Heart left ventricle (tissue), 16 donors: ENCODE results near the gene PKN2. TPM values are rescaled to one million over a fixed set of nuclear protein-coding genes. Genes with fewer than 3 reads are reported as not detected.

Experiments used
- ATAC-seq, 4 donors: fragments of 200-7000 bp; cut with Tn5 transposase; one replicate each; pipeline ENCODE4 v1.9.1; 2020 to 2022; ENCODE audit warnings: moderate library complexity in 4 of 4, mild to moderate bottlenecking in 3 of 4, moderate number of reproducible peaks in 1 of 4
- DNase-seq, 5 donors: peaks; one replicate each; pipeline ENCODE4 v3.0.0-alpha.2; 2020
- H3K27ac ChIP-seq, 12 donors: fragments of 200-600 bp; sonication (generic) in 4 of 12; one replicate each; pipeline versions ENCODE4 v1.5.0 to v1.8.0; 2016 to 2022; ENCODE audit warnings: mild to moderate bottlenecking in 2 of 12
- H3K27me3 ChIP-seq, 9 donors: fragments of 200-600 bp; sonication (generic) in 2 of 9; one replicate each; pipeline versions ENCODE4 v1.5.1 to v1.8.0; 2016 to 2022; ENCODE audit warnings: mild to moderate bottlenecking in 3 of 9
- H3K36me3 ChIP-seq, 9 donors: fragments of 200-600 bp; sonication (generic) in 2 of 9; one replicate each; pipeline versions ENCODE4 v1.5.0 to v1.8.0; 2018 to 2022; ENCODE audit warnings: mild to moderate bottlenecking in 2 of 9
- H3K4me1 ChIP-seq, 12 donors: fragments of 200-600 bp; sonication (generic) in 4 of 12; one replicate each; pipeline versions ENCODE4 v1.5.0 to v1.8.0; 2016 to 2022; ENCODE audit warnings: mild to moderate bottlenecking in 3 of 12
- H3K4me3 ChIP-seq, 12 donors: fragments of 200-600 bp; sonication (generic) in 4 of 12; one replicate each; pipeline versions ENCODE4 v1.5.0 to v1.8.0; 2017 to 2022; ENCODE audit warnings: mild to moderate bottlenecking in 9 of 12, moderate library complexity in 4 of 12
- H3K9me3 ChIP-seq, 12 donors: fragments of 200-600 bp; sonication (generic) in 4 of 12; one replicate each; pipeline versions ENCODE4 v1.5.0 to v1.8.0; 2016 to 2022; ENCODE audit warnings: mild to moderate bottlenecking in 1 of 12
- CTCF ChIP-seq, 12 donors: fragments of 200-600 bp; sonication (generic) in 4 of 12; IDR thresholded peaks; one replicate each; pipeline versions ENCODE4 v1.5.0 to v1.8.0; 2018 to 2022; ENCODE audit warnings: antibody characterized with exemption in 12 of 12, mild to moderate bottlenecking in 5 of 12
- POLR2A ChIP-seq, 2 donors: fragments of 450-650 bp; IDR thresholded peaks; one replicate each; pipeline ENCODE4 v1.6.1; 2017; ENCODE audit warnings: antibody characterized with exemption in 2 of 2, mild to moderate bottlenecking in 2 of 2, moderate library complexity in 2 of 2
- WGBS, 4 donors: extraction: QIAGEN DNeasy Blood & Tissue Kit in 2 of 4; methylation state at CpG; one replicate each; pipeline versions ENCODE4 v1.1.5 to v1.1.7; 2013 to 2018; 5-methylcytosine and 5-hydroxymethylcytosine counted together
- intact Hi-C, 10 donors: fragments of 100-400 bp; cut with DNase I; formaldehyde crosslinking; loops; one replicate each; pipeline versions ENCODE4 v1.11.1 to v1.14.2; 2022
- polyA plus RNA-seq, 2 donors: library from polyadenylated mRNA; stranded (reverse); fragments of 200-250 nt; gene quantifications; one replicate each; pipeline ENCODE4 v1.2.3, GENCODE V29; 2013
- total RNA-seq, 9 donors: library from RNA; depleted of rRNA in 2 of 9; stranded (reverse); fragments of >200 nt in 2 of 9; fragmentation: NEBNext Ultra II Directional in 3 of 9; extraction: Animal tissue kit (Norgen Biotek cat#: 25700) in 3 of 9; gene quantifications; one replicate each; pipeline versions ENCODE4 v1.1.0 to v1.2.4, GENCODE V29; 2016 to 2023
- donor health status: ischemic (EF 13 %, LVEDD 7.1; RV severe dilation, severe dysfunction).
- donor health status: healthy with polysubstance abuse.
- donor health status: DM: no; HTN: yes; CAD: no.
- donor health status: DM: no; HTN: no; CAD: no.
- donor health status: ischemic (EF 25% LVEDD 6.9; RV normal size, moderate dysfunction).
- donor health status: ischemic (EF 25% LVEDD 5.7; RV mildly dilated, moderate dysfunction).
- donor health status: healthy.
- donor health status: DM: yes; HTN: yes; CAD: no.
- donor health status: ischemic (EF 35%, LVEDD 5.7; RV mildly dilated, moderate dysfunction).
- donor health status: nonischemic (EF 11% LVEDD 7.7; RV severe dilation, severe dysfunction).
- donor health status: DM: yes; HTN: yes; CAD: no.
- donor health status: PGD.
- donor health status: ischemic (EF 29% LVEDD 5.4; RV normal size, mild dysfunction).
- donor health status: nonischemic (EF 23%, LVEDD 6.1; RV moderate dilation, normal function).

The PKN2 gene
- total and polyA plus RNA-seq, 11 donors = 7.3 to 43.8 (median 30.9) TPM

- DNase-seq (no peak), ATAC-seq (no peak)
- Histone ChIP-seq H3K4me3 (no peak overlapping the region), H3K36me3 (no peaks in the 10 kb centered on the region), H3K27me3 (no peaks in the 10 kb centered on the region), H3K4me1 (peaks cover 0 to 9% (median 0%) of the 10 kb centered on the region in 12 donors), H3K9me3 (no peaks in the 10 kb centered on the region), H3K27ac (no peak overlapping the region)
- intact Hi-C loops = no loop called here
- TF ChIP-seq POLR2A (IDR thresholded peaks at IDR 0.05) (no peak), CTCF (IDR thresholded peaks at IDR 0.05) (no peak)
- 48 to 88% (median 65%) methylated on average over 2 of the region's 2 CpGs for WGBS, 4 donors
Measured at GRCh38 chr1:88662723-88663122, 21.4 kb upstream of the PKN2 start.

GRCh38 chr1:88668405-88668804, 15.7 kb upstream of the PKN2 start:
- intact Hi-C loops = no loop called here
- WGBS, 4 donors = 89 to 97% (median 95%) methylated on average over 3 of the region's 3 CpGs
- Histone ChIP-seq H3K4me3 (no peak overlapping the region), H3K27ac (no peak overlapping the region), H3K4me1 (no peaks in the 10 kb centered on the region), H3K9me3 (no peaks in the 10 kb centered on the region), H3K27me3 (no peaks in the 10 kb centered on the region), H3K36me3 (no peaks in the 10 kb centered on the region)
- DNase-seq (no peak), ATAC-seq (no peak)
- TF ChIP-seq POLR2A (IDR thresholded peaks at IDR 0.05) = no peak
- TF ChIP-seq CTCF (IDR thresholded peaks at IDR 0.05) = no peak

GRCh38 chr1:88670462-88670861, 13.6 kb upstream of the PKN2 start:
- no peak overlapping the region for H3K27ac ChIP-seq
- intact Hi-C loops = no loop called here
- H3K36me3 ChIP-seq = no peaks in the 10 kb centered on the region

GRCh38 chr1:88673446-88673845, 10.6 kb upstream of the PKN2 start:
- no peak for DNase-seq
- H3K4me1 ChIP-seq = peaks cover 0 to 3% (median 0%) of the 10 kb centered on the region in 12 donors
- H3K27ac ChIP-seq = no peak overlapping the region
- ATAC-seq = no peak
- TF ChIP-seq POLR2A (IDR thresholded peaks at IDR 0.05) = no peak
- no peak for TF ChIP-seq CTCF (IDR thresholded peaks at IDR 0.05)
- no peaks in the 10 kb centered on the region for H3K9me3 ChIP-seq
- no peak overlapping the region for H3K4me3 ChIP-seq
- H3K36me3 ChIP-seq = no peaks in the 10 kb centered on the region
- H3K27me3 ChIP-seq = no peaks in the 10 kb centered on the region
- intact Hi-C loops = no loop called here

More at GRCh38 chr1:88670462-88670861, 13.6 kb upstream of the PKN2 start:
- no peak for DNase-seq
- H3K4me3 ChIP-seq = no peak overlapping the region
- no peaks in the 10 kb centered on the region for H3K9me3 ChIP-seq
- ATAC-seq = no peak
- TF ChIP-seq POLR2A (IDR thresholded peaks at IDR 0.05) (no peak), CTCF (IDR thresholded peaks at IDR 0.05) (no peak)
- no peaks in the 10 kb centered on the region for H3K27me3 ChIP-seq
- 79 to 88% (median 80%) methylated on average over 3 of the region's 3 CpGs for WGBS, 4 donors
- H3K4me1 ChIP-seq = no peaks in the 10 kb centered on the region
